ENCODE measurements around the gene PNISR.

The PNISR gene

GRCh38 chr6:99348288-99349170 lies 76.6 kb downstream of the PNISR start:
- POLR2A ChIA-PET, result no interaction called here
- Histone ChIP-seq H3K4me3 (ENCODE audit: control insufficient read depth in 1 of 7, extremely low read depth in 1 of 7, insufficient read depth in 4 of 7, low read depth in 2 of 7, low read length in 6 of 7) (peak overlapping the region in 5 of 7 experiments; percentile 32 to 71 (median 51)), H3K27me3 (replicated peaks in 2 of 5; ENCODE audit: control insufficient read depth in 4 of 5, insufficient read depth in 5 of 5, low read length in 4 of 5) (peaks cover 26 to 89% (median 37%) of the 10 kb centered on the region in 5 experiments), H3K36me3 (ENCODE audit: control insufficient read depth in 4 of 4, insufficient read depth in 4 of 4, low read length in 3 of 4) (no peaks in the 10 kb centered on the region), H3K4me1 (ENCODE audit: control extremely low read depth in 1 of 4, control insufficient read depth in 4 of 4, insufficient read depth in 4 of 4, low read length in 3 of 4) (peaks cover 0 to 14% (median 11%) of the 10 kb centered on the region in 4 experiments), H3K27ac (ENCODE audit: insufficient read depth in 1 of 2, low read depth in 1 of 2, low read length in 2 of 2, poor library complexity in 1 of 2, severe bottlenecking in 2 of 2) (no peak overlapping the region), H3K9me3 (ENCODE audit: control extremely low read depth in 1 of 5, control insufficient read depth in 4 of 5, insufficient read depth in 2 of 5, low read depth in 1 of 5, low read length in 4 of 5) (no peaks in the 10 kb centered on the region)
- no peak for DNase-seq
- CTCF ChIA-PET, result interaction anchor here (2.5 kb wide), 1 partner anchor 11 kb away, joined by 10 read pairs; no protein-coding TSS in a partner anchor
- 51% methylated on average over 24 of the region's 25 CpGs for WGBS (ENCODE audit: insufficient coverage)
